GM19324 (cell line): ENCODE data around the gene ANTXR2.

ENCODE experiments used
- ATAC-seq: cut with Tn5 transposase; IDR thresholded peaks from one replicate; pipeline ENCODE4 v1.9.1; 2021; ENCODE audit warnings: mild to moderate bottlenecking, moderate library complexity; ENCODE audit not compliant: unreplicated experiment, low FRiP score

ANTXR2 gene

GRCh38 chr4:80070880-80071603 lies 2.0 kb downstream of the ANTXR2 start:
- ATAC-seq = no peak

DNA sequence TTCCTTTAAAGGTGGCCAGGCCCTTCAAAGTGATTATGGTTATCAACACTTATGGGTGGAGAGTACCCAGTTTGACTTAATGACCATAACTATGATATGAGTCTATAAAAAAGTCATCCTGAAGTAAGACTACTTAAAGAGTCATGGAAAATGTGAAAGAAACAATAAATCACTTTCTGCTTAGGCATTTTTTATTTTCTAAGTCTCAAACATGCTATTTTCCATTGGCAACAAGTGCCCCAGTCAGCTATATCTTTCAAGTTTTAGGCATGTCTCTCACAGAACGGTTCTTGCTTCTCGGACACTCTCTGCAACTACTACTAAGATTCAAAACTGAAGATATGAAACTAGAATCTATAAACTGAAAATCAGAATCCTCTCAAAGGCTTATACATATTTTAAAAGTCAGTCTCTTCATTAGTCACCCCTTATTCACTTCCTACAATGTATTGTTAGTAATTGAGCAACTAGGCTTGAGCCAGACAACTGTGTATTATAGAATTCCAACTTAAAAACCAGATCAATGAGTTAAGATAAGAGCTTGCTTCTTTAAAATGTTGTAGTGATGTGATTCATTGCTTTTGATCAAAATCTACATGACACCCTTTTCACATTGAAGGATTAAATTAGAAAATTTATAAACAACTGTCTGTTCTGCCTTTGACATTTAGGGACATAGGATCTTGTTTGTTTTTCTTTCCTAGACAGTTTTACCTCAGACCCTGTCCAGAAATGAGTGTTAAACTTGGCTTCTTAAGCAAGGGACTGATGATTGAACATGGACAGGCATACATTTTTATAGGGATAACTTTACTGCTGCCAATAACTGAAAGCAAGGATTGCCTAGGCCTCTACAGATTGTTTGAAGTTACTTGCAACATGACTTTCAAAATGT lies 2.9 kb downstream of the ANTXR2 start:
- no peak for ATAC-seq

- no peak for ATAC-seq
Observed at GRCh38 chr4:80069108-80069836, 3.8 kb downstream of the ANTXR2 start.

- ATAC-seq = no peak
Observed at GRCh38 chr4:80065601-80066000, 7.4 kb downstream of the ANTXR2 start.

DNA sequence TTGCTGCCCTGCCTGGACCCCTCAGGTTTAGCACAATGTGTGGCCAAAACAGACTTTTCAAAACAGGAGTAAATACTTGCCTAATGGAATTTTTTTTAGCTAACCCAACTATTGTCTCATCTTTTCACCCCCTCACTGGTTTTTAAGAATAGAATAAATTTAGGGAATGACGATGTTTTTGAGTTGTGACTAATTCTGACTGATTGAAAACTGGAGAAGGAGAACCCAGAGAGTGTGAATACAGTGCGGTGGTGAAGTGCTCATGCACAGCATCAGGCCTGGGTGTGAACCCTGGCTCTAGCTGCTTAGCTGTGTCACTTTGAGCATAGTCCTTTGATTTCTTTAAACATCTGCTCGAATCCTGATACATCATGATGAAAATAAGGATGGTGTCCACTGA lies 10.5 kb downstream of the ANTXR2 start:
- no peak for ATAC-seq

GRCh38 chr4:80060804-80061203 lies 12.2 kb downstream of the ANTXR2 start:
- no peak for ATAC-seq

- peak; percentile 99 for ATAC-seq
Observed at GRCh38 chr4:80058740-80059139, 14.3 kb downstream of the ANTXR2 start.

DNA sequence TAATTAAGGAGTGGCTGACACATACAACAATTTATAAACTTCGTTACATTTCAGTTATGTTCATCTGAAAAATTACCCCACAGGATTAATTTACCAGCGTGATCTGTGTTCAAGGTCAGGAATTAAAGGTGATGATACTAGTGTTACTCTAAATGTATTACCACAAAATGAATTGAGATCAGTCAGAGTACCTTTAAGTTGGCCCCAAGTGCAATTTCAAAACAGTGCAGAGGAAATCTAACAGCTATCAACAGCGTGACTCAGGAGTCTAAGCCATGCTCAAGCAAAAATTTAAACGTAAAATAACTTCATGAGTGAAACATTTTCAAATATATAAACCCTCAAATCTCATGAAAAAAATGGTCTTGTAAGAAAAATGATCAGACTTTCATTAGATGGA lies 18.7 kb downstream of the ANTXR2 start:
- no peak for ATAC-seq

DNA sequence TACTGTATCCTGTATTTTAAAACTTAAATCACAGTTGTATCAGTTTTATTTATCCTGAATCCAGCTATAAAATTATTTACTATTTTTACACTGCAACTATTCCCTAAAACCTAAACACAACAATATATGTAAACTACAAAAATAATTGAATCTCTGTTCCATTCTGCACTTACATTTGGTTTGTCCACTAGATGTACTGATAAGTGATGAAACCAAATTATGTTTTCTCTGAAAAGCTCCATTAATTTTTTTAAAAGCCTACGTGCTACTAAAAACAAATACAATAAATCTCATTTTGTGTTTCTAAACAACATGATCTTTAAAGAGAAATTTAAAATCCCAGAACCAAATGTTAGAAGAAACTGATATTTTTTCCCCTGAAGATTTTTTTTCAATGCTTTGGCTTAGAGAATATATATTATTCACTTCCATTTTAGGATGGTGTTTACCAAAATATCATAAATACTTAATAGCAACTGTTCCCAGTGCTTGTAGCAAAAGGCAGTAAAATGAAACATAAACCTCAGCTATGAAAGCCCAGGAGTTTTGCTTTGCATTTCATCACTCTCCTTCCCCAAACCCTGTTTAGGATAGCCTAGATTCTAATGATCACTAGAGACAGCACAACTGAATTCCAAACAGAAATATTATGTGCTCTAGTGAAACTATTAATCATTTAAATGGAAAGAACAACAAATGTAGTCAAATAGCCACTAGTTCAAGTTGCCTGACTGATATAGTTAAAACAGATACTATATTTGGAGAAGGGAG lies 19.7 kb downstream of the ANTXR2 start:
- no peak for ATAC-seq

DNA sequence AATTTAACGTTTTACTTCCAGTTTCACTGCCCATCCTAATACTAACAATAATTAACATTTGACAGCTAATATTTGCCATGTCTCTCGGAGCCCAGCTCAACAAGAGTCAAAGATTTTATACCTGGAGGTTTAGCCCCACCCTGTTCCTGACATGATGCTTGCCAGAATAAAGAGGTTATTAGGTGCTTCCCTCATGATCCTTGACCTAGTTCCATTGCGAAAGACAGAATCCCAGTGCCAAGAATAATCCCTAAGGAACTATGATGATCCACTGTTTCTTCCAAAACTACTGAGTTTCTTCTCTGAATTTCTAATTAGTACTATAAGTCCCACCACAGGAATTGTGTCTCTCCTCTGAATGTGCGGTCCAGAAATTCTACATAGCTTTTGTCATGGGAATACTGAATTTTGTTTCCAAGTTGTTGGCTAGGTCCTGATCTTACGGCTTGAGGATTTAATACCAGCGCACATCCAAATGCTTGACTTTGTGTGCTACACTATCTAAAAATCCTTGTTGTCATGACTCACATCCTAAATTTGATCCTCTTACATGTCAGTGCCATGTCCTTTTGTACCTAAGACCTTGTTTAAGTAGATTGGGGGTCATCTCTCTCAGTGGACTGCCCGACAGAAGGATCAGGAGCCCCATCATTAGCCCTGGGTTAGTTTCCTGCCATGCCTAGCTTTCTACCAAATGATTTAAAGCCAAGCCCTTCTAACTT lies 23.1 kb downstream of the ANTXR2 start:
- ATAC-seq = no peak

- no peak for ATAC-seq
Observed at GRCh38 chr4:80049402-80049801, 23.6 kb downstream of the ANTXR2 start.

DNA sequence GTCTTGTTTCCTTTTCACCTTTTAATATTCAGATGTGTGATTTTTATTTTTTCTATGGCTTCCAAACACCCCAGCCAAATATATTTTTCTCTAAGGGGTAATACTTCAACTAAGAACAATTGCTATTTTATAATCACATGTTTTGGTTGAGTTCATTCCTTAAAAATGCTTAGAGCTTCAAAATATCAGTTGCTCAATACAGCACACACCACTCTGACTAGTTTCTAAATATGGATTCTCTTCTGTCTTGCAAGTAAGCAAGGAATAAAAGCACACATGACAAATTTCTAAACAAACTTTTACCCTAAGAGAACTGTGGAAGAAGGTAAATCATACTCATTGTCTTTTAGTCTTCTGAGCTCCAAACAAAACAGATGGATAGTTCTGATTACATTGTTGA lies 27.2 kb downstream of the ANTXR2 start:
- no peak for ATAC-seq

DNA sequence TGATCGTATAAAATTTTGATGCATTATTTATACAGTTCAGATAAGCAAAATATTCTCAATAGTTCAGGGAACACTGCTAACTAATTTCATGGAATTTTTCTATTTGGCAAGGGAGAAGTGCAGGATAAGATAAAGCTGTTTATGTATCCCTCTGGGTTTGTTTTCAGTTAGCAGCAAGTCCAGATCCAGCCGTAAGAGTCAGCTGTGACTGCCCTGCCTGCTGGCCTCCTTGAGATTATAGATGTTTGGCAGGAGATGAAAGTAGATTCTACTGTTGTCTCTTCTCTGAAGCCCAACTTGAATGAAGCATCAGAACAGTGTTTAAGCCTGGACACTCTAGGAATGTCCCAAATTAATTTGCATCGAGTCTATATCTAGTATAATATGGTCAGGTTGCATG lies 29.5 kb downstream of the ANTXR2 start:
- ATAC-seq = no peak

- no peak for ATAC-seq
Observed at GRCh38 chr4:80042821-80043220, 30.2 kb downstream of the ANTXR2 start.

DNA sequence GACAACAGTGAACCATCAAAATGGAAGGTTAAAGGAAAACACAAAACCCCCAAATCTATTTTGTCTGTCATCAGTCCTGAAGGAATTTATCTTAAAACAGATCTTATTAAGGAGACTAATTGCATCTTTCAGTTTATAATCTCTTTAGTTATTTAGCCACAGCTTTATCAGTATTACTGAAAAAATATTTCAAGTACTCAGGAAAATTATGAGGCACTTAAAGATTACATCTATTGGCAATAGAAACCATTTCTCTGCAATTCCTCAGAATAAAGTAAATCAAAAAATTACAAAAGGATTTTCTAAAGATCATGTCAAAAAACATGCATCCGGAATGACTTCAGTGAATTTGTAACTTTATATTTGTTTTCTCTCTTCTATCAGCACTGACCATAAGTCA lies 35.2 kb downstream of the ANTXR2 start:
- ATAC-seq = no peak

GRCh38 chr4:80036949-80037685 lies 35.9 kb downstream of the ANTXR2 start:
- no peak for ATAC-seq

DNA sequence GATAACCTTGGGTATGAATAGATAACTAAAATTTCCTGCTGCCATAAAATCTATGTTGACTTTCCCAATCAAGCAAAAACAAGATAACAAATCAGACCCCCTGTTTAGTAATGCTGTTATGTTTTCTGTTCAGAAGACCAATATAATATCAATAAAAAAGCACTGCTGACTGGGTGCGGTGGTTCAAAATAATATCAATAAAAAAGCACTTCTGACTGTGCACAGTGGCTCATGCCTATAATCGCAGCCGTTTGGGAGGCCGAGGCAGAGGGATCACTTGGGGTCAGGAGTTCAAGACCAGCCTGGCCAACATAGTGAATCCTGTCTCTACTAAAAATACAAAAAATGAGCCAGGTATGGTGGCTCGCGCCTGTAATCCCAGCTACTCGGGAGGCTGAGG lies 36.7 kb downstream of the ANTXR2 start:
- ATAC-seq = no peak

GRCh38 chr4:80035336-80035735 lies 37.7 kb downstream of the ANTXR2 start:
- peak; percentile 48 for ATAC-seq

GRCh38 chr4:80033581-80033980 lies 39.4 kb downstream of the ANTXR2 start:
- no peak for ATAC-seq
